HG02938 (cell line): ENCODE data around the gene HEATR5A.
"Not testable (repeated sequence)": the region's sequence is repeated elsewhere in the genome, so short reads cannot be mapped to it uniquely, and the experiment has no call there.

ENCODE experiments used
- ATAC-seq: cut with Tn5 transposase; IDR thresholded peaks from one replicate; pipeline ENCODE4 v1.9.1; 2021; ENCODE audit warnings: mild to moderate bottlenecking, moderate library complexity; ENCODE audit not compliant: unreplicated experiment

The HEATR5A gene

GRCh38 chr14:31391473-31391872, 28.9 kb downstream of the HEATR5A start:
- ATAC-seq = no peak

DNA sequence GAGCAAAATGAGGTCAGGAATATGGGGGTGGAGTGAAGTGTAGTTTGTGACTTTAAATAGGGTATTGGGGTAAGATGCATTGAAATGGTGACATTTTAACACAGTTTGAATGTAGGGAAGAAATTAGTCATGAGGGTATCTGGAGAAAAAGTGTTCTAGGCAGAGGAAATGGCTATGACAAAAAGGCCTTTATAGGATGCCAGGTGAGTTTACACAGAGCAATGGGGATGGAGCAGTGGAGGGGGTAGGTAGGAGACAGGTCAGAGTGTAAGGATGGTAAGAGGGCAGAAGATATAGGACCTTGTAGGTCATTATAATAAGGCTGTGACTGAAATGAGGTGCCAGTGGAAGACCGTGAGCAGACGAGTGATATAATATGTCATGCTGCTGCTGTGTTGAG, 30.4 kb downstream of the HEATR5A start:
- no peak for ATAC-seq

DNA sequence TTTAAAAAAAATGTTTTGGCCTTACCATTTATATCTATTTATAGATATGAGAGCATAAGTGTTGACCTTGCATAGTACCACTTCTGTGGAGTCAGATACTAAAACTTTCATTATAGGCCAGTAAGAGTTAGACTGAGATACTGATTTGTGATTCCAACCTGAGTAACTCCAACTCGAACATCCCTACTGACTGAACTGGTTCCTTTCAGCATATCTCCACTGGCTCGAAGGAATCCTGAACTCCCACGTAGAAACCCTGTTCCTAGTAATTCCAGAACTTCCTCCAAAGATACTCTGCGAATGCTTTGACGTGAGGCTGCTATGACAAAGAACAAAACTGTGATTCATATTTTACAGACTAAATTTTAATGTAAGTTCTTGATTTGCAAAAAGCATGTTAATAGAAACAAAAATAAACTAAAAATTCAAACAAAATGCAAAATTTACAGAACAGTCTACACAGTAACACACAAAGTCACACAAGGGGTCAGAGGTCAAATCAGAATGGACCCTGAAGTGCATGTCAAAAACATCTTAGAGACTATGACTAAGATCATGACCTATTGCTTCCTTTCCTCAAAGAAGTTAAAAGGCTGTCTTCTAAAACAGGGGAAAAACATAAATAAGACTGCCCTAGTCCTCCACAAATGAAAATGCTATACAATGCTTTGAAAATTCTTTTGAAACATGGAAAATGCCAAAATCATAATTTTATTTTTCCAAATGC, 31.5 kb downstream of the HEATR5A start:
- no peak for ATAC-seq

- no peak for ATAC-seq
Measured at GRCh38 chr14:31387091-31387490, 33.3 kb downstream of the HEATR5A start.

- ATAC-seq = no peak
Measured at GRCh38 chr14:31386271-31386670, 34.1 kb downstream of the HEATR5A start.

DNA sequence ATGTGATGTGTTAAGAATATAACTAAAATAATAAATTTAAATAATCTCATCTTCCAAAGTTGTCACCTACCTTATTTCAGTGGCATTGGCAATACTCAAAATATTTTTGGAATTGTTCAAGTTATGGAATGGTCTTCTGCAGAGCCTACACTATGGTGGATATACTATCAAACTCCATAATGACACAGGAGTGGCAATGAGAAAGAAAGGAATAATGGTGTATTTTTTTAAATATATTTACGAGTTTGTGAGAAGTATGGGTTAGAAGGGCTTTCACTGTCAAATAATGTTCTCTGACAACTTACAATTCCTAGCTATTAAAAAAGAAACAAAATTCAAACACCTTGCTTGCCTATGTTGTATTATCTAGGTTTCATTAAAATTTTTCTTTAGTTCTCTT, 38.1 kb downstream of the HEATR5A start:
- ATAC-seq = no peak

DNA sequence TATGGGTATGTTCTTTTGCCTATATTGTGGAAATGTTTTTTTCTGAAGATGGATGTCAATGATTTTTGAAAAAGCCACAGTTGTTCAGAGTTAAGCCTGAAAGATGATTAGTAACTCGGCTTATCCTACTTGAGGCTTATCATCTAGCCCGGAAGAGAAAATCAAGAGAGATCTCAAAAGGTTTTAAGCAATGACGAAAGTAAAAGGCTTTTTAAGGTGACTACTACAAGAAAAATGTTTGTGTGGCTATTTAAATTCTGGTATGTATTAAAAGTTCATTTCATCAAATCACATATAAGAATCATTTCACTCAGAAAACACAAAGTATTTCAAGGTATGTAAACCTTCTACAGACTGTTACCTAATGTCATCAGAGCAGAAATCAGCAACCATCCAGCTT, 40.2 kb downstream of the HEATR5A start:
- no peak for ATAC-seq

DNA sequence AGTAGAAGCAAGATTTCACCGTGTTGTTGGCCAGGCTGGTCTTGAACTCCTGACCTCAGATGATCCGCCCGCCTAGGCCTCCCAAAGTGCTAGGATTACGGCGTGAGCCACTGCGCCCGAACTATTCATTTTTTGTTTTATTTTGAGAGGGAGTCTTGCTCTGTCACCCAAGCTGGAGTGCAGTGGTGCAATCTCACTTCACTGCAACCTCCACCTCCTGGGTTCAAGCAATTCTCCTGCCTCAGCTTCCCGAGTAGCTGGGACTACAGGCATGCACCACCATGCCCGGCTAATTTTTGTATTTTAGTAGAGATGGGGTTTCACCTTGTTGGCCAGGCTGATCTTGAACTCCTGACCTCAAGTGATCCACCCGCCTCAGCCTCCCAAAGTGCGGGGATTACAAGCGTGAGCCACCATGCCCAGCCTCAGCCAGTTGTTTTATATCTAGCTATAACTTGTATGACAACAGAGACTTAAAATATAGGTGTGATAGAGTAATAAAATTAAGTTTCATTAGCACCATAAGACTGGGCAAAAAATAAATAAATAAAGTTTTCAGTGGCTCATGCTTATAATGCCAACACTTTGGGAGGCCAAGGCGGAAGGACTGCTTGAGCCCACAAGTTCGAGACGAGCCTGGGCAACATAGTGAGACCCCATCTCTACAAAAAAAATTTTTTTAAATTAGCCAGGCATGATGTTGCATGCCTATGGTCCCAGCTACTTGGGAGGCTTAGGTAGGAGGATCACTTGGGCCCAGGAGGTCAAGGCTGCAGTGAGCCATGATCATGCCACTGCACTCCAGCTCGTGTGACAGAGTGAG, 41.0 kb downstream of the HEATR5A start:
- not testable (repeated sequence) for ATAC-seq

- no peak for ATAC-seq
Measured at GRCh38 chr14:31377433-31377832, 42.9 kb downstream of the HEATR5A start.

GRCh38 chr14:31371646-31372045, 48.7 kb downstream of the HEATR5A start:
- no peak for ATAC-seq

- no peak for ATAC-seq
Measured at GRCh38 chr14:31363331-31364073, 56.8 kb downstream of the HEATR5A start.

DNA sequence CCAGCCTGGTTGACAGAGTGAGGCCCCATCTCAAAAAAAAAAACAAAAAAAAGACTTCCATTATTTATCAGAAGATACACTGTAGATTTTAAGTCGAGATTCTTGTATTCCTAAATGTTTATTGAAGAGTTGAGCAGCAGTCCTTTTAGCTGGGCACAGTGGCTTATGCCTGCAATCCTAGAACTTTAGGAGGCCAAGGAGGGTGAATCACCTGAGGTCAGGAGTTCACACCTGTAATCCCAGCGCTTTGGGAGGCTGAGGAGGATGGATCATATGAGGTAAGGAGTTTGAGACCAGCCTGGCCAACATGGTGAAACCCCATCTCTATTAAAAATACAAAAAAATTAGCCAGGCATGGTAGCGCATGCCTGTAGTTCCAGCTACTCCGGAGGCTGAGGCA, 57.6 kb downstream of the HEATR5A start:
- no peak for ATAC-seq

GRCh38 chr14:31361761-31362160, 58.6 kb downstream of the HEATR5A start:
- not testable (repeated sequence) for ATAC-seq

DNA sequence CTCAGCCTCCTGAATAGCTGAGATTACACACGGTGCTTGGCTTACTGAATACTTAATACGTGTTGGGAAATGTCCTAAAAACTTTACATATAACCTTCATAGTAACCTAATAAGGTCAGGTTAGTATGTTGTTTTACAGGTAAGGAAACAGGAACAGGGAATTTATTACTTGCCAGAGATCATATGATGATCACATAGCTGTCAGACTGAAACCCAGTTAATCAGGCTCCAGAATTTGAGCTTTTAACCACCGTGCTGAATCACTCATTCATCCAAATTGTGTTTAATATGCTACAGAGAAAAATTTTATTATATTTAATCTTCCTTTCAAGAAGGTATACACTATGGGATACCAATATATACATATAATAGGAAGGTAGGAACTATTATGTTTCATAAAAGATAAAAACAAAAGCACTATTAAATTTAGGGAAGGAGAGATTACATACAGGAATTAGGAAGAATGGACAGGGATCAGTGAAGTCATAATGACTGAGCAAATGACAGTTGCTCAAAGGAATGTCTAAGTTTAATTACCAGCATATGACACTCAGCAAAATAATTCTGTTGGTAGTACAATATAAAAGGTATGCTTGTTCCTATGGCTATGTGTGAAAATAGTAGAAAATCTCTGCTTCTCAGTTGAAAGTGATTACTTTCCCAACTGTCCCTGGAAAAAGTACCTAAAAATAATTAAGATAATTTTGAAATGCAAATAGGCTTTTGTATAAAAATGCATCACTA, 59.3 kb downstream of the HEATR5A start:
- ATAC-seq = no peak

- no peak for ATAC-seq
Measured at GRCh38 chr14:31357279-31357678, 63.1 kb downstream of the HEATR5A start.

GRCh38 chr14:31346097-31346496, 74.3 kb downstream of the HEATR5A start:
- ATAC-seq = no peak

DNA sequence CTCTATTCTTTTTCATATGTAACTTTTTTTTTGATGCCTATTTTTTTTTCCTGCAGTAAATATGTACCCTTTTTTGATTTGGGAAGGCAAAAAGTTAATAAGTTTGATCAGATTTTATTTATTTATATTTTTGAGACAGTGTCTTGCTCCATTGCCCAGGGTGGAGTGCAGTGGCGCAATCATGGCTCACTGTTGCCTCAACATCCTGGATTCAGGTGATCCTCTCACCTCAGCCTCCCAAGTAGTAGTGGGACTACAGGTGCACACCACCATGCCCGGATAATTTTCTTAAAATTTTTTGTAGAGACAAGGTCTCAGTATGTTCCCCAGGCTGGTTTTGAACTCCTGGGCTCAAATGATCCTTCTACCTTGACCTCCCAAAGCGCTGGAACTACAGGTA, 79.1 kb downstream of the HEATR5A start:
- ATAC-seq = no peak

GRCh38 chr14:31340297-31341063, 79.9 kb downstream of the HEATR5A start:
- no peak for ATAC-seq

DNA sequence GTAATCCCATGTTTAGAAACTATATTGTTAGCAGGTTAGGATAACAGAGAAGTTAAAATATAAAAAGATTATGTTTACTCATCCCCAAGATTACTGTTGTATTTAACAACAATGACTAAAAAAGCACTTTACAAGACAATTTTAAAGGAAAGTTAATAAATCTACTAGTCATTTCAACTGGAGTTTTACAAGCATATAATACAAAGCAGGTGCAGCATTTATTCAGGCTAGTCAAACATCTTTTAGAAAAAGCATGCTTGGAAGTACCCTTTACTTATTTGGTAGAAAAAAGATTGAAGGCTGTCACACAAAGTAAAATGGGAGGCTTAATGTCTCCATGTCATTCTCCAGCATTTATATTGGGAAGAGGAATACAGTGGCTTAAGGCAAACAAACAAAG, 80.6 kb downstream of the HEATR5A start:
- no peak for ATAC-seq

- no peak for ATAC-seq
Measured at GRCh38 chr14:31337331-31337730, 83.0 kb downstream of the HEATR5A start.
